CD4-positive, CD25-positive, alpha-beta regulatory T cell (primary cell): ENCODE data around the gene ELL. TPM values are rescaled to one million over a fixed set of nuclear protein-coding genes. Genes with fewer than 3 reads are reported as not detected.

Source experiments
- ATAC-seq, 2 donors: fragments of 150-1000 bp; cut with Tn5 transposase; one replicate each; pipeline ENCODE4 v1.10.0; 2021; ENCODE audit warnings: low read depth in 2 of 2, moderate number of reproducible peaks in 2 of 2, moderate library complexity in 1 of 2
- DNase-seq, 3 donors: peaks; one replicate each; pipeline versions ENCODE4 v3.0.0 to v3.0.0-alpha.2; 2012 to 2022; ENCODE audit warnings: mixed read lengths in 1 of 3
- H3K27ac ChIP-seq: one replicate; pipeline ENCODE4 v1.7.0; 2013; ENCODE audit warnings: mild to moderate bottlenecking, low read length; ENCODE audit not compliant: insufficient read depth, poor library complexity, severe bottlenecking
- H3K27me3 ChIP-seq: one replicate; pipeline ENCODE4 v1.7.0; 2013; ENCODE audit warnings: low read length; ENCODE audit not compliant: control insufficient read depth, insufficient read depth
- H3K36me3 ChIP-seq: one replicate; pipeline ENCODE4 v1.7.0; 2013; ENCODE audit warnings: mild to moderate bottlenecking, low read length, moderate library complexity; ENCODE audit not compliant: control insufficient read depth, insufficient read depth
- H3K4me1 ChIP-seq: 2 replicates; pipeline ENCODE4 v1.7.0; 2013; ENCODE audit warnings: mild to moderate bottlenecking, low read length; ENCODE audit not compliant: insufficient read depth, control insufficient read depth, poor library complexity, severe bottlenecking
- H3K4me3 ChIP-seq: one replicate; pipeline ENCODE4 v1.7.0; 2013; ENCODE audit warnings: low read depth, mild to moderate bottlenecking, low read length, moderate library complexity
- H3K9me3 ChIP-seq, 2 experiments: 1 replicate in 1 of 2; 2 replicates in 1 of 2; pipeline ENCODE4 v1.7.0; 2013; ENCODE audit warnings: low read length in 2 of 2, mild to moderate bottlenecking in 1 of 2, moderate library complexity in 1 of 2; ENCODE audit not compliant: control insufficient read depth in 2 of 2
- H3K27ac Mint-ChIP-seq, 3 donors: one replicate each; pipeline ENCODE4 v1.8.0; 2020 to 2022; ENCODE audit warnings: mild to moderate bottlenecking in 3 of 3, mixed read lengths in 3 of 3, moderate library complexity in 2 of 3
- H3K27me3 Mint-ChIP-seq: one replicate; pipeline ENCODE4 v1.8.0; 2022; ENCODE audit warnings: mild to moderate bottlenecking, mixed read lengths
- H3K36me3 Mint-ChIP-seq: one replicate; pipeline ENCODE4 v1.8.0; 2020; ENCODE audit warnings: mixed read lengths
- H3K4me1 Mint-ChIP-seq, 4 donors: one replicate each; pipeline ENCODE4 v1.8.0; 2020 to 2022; ENCODE audit warnings: mixed read lengths in 4 of 4, mild to moderate bottlenecking in 1 of 4
- H3K4me3 Mint-ChIP-seq, 4 donors: one replicate each; pipeline ENCODE4 v1.8.0; 2020 to 2022; ENCODE audit warnings: mild to moderate bottlenecking in 4 of 4, mixed read lengths in 4 of 4, moderate library complexity in 3 of 4
- H3K9me3 Mint-ChIP-seq, 7 donors: one replicate each; pipeline ENCODE4 v1.8.0; 2020 to 2022; ENCODE audit warnings: mixed read lengths in 7 of 7, mild to moderate bottlenecking in 3 of 7, moderate library complexity in 2 of 7
- polyA plus RNA-seq, 4 donors: library from polyadenylated mRNA; unstranded; fragments of 300-500 nt; fragmentation: Illumina TruSeq; gene quantifications; one replicate each; pipeline ENCODE4 v1.2.3, GENCODE V29; 2021
- total RNA-seq: library from RNA; stranded (reverse); gene quantifications from one replicate; pipeline ENCODE4 v1.2.3, GENCODE V29; 2022

ELL gene
- total and polyA plus RNA-seq, 5 donors from 2014 or later = 7.7 to 53.6 (median 10.0) TPM

DNA sequence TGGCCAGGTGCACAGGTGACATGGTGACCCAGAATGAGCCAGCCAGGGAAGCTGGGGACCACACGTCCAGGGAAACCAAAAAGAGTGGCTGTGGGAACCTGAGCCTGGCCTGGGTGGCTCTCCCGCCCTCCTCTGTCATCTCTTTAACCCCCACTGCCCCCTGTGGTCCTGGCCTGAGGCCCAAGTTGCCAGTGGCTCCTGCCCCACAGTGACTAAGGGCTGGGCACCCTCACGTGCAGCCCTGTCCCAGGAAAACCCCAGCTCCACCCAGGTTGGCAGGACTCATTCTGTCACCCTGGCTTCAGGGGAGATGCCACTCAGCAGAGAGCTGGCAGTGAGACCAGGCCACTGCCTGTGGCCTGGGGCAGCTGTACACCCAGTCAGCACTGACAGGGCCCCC lies 53.4 kb downstream of the ELL start:
- Histone ChIP-seq H3K4me1 (peaks cover 4% of the 10 kb centered on the region), H3K4me3 (no peak overlapping the region), H3K9me3 (no peaks in the 10 kb centered on the region), H3K27me3 (no peaks in the 10 kb centered on the region), H3K27ac (no peak overlapping the region), H3K36me3 (peaks cover 25% of the 10 kb centered on the region)
- Mint-ChIP-seq H3K4me3 (no peak overlapping the region), H3K36me3 (peaks cover 3% of the 10 kb centered on the region), H3K9me3 (peaks cover 0 to 1% (median 0%) of the 10 kb centered on the region in 7 donors), H3K27me3 (no peaks in the 10 kb centered on the region), H3K27ac (no peak overlapping the region), H3K4me1 (peaks cover 0 to 10% (median 6%) of the 10 kb centered on the region in 4 donors)
- no peak for ATAC-seq
- DNase-seq = no peak

DNA sequence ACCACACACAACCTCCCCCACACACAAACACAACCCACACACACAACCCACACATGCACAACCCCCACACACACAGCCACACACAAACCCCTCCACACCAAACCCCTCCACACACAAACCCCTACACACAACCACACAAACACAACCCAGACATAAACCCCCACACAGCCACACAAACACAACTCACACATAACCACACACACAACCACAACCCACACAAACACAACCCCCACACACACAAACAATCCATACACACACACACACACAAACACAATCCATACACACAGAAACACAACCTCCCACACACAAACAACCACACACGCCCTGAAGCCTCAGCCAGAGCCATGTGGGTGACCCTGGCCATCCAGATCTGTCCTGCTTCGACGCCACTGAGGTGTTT lies 53.9 kb downstream of the ELL start:
- peaks cover 0 to 8% (median 5%) of the 10 kb centered on the region in 4 donors for H3K4me1 Mint-ChIP-seq
- DNase-seq (no peak), ATAC-seq (no peak)
- peaks cover 4% of the 10 kb centered on the region for H3K4me1 ChIP-seq
- H3K36me3 Mint-ChIP-seq = peaks cover 3% of the 10 kb centered on the region
- H3K4me3 Mint-ChIP-seq = peak overlapping the region in 1 of 4 donors; percentile 36
- H3K36me3 ChIP-seq = peaks cover 25% of the 10 kb centered on the region
- no peak overlapping the region for H3K27ac ChIP-seq
- H3K27ac Mint-ChIP-seq = no peak overlapping the region
- no peaks in the 10 kb centered on the region for H3K27me3 Mint-ChIP-seq
- no peak overlapping the region for H3K4me3 ChIP-seq
- no peaks in the 10 kb centered on the region for H3K27me3 ChIP-seq
- peaks cover 0 to 1% (median 0%) of the 10 kb centered on the region in 7 donors for H3K9me3 Mint-ChIP-seq
- H3K9me3 ChIP-seq = no peaks in the 10 kb centered on the region

DNA sequence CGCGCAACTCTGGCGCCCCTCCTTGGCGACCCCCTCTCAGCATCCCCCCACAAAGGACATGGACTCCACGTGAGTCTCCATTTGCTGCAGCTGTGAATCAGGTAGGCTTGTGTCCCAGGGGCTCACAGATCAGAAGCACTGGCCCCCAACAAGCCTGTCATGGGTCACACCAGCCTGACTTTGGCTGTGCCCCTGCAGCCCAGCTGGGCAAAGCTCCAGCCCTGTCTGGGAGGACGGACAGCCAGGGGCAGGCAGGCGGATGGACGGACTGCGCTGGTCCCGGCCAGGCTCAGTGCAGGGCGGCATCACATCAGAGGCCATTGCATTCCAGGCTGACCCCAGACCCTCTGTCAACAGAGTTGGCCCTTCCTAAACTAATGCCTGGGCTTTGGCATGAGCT lies 55.5 kb downstream of the ELL start:
- peaks cover 4% of the 10 kb centered on the region for H3K4me1 ChIP-seq
- H3K4me3 ChIP-seq = no peak overlapping the region
- Mint-ChIP-seq H3K4me3 (no peak overlapping the region), H3K36me3 (peaks cover 7% of the 10 kb centered on the region), H3K9me3 (peaks cover 0 to 1% (median 0%) of the 10 kb centered on the region in 7 donors), H3K27me3 (no peaks in the 10 kb centered on the region), H3K4me1 (peaks cover 0 to 8% (median 4%) of the 10 kb centered on the region in 4 donors), H3K27ac (no peak overlapping the region)
- no peak overlapping the region for H3K27ac ChIP-seq
- DNase-seq (no peak), ATAC-seq (no peak)
- H3K27me3 ChIP-seq = no peaks in the 10 kb centered on the region
- H3K9me3 ChIP-seq = no peaks in the 10 kb centered on the region
- H3K36me3 ChIP-seq = peaks cover 18% of the 10 kb centered on the region

GRCh38 chr19:18465964-18466339 lies 55.9 kb downstream of the ELL start:
- Histone ChIP-seq H3K4me3 (no peak overlapping the region), H3K4me1 (peaks cover 4% of the 10 kb centered on the region), H3K27ac (no peak overlapping the region), H3K27me3 (no peaks in the 10 kb centered on the region), H3K9me3 (no peaks in the 10 kb centered on the region), H3K36me3 (peaks cover 22% of the 10 kb centered on the region)
- Mint-ChIP-seq H3K27me3 (no peaks in the 10 kb centered on the region), H3K27ac (no peak overlapping the region), H3K4me1 (peaks cover 0 to 8% (median 4%) of the 10 kb centered on the region in 4 donors), H3K4me3 (no peak overlapping the region), H3K9me3 (peaks cover 0 to 1% (median 0%) of the 10 kb centered on the region in 7 donors), H3K36me3 (peaks cover 7% of the 10 kb centered on the region)
- no peak for ATAC-seq
- DNase-seq = no peak

- ATAC-seq (no peak), DNase-seq (no peak)
- Mint-ChIP-seq H3K27ac (no peak overlapping the region), H3K9me3 (peaks cover 0 to 1% (median 0%) of the 10 kb centered on the region in 7 donors), H3K36me3 (peaks cover 7% of the 10 kb centered on the region), H3K4me1 (peaks cover 0 to 8% (median 4%) of the 10 kb centered on the region in 4 donors), H3K4me3 (no peak overlapping the region), H3K27me3 (no peaks in the 10 kb centered on the region)
- Histone ChIP-seq H3K4me1 (peaks cover 4% of the 10 kb centered on the region), H3K36me3 (peaks cover 23% of the 10 kb centered on the region), H3K27me3 (no peaks in the 10 kb centered on the region), H3K4me3 (no peak overlapping the region), H3K27ac (no peak overlapping the region), H3K9me3 (no peaks in the 10 kb centered on the region)
Observed at GRCh38 chr19:18465214-18465963, 56.5 kb downstream of the ELL start.

DNA sequence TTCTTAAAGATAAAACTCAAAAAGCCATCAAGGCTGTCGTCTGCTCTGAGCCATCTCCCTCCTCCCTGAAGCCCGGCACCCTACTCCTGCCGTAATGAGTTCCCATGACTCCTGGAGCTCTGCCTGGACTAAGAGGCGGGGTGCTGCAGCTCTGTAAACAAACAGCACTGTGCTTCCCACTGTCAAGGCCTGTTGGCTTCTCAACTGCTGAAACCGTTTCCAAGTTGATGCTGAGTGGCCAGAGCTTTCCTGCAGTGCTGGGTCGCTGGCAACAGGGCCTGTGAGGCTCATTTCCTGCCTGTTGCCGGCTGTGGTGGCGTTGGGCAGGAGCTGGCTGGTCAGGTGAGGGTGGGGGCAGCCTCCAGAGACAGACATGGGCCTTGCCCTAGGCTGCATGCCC lies 57.2 kb downstream of the ELL start:
- no peak for ATAC-seq
- H3K36me3 Mint-ChIP-seq = peaks cover 10% of the 10 kb centered on the region
- Histone ChIP-seq H3K9me3 (no peaks in the 10 kb centered on the region), H3K4me3 (no peak overlapping the region), H3K4me1 (peaks cover under 1% of the 10 kb centered on the region), H3K36me3 (peaks cover 29% of the 10 kb centered on the region), H3K27me3 (no peaks in the 10 kb centered on the region), H3K27ac (no peak overlapping the region)
- no peaks in the 10 kb centered on the region for H3K27me3 Mint-ChIP-seq
- H3K9me3 Mint-ChIP-seq = peaks cover 0 to 1% (median 0%) of the 10 kb centered on the region in 7 donors
- peaks cover 0 to 8% (median 4%) of the 10 kb centered on the region in 4 donors for H3K4me1 Mint-ChIP-seq
- H3K4me3 Mint-ChIP-seq = no peak overlapping the region
- DNase-seq = no peak
- H3K27ac Mint-ChIP-seq = no peak overlapping the region

DNA sequence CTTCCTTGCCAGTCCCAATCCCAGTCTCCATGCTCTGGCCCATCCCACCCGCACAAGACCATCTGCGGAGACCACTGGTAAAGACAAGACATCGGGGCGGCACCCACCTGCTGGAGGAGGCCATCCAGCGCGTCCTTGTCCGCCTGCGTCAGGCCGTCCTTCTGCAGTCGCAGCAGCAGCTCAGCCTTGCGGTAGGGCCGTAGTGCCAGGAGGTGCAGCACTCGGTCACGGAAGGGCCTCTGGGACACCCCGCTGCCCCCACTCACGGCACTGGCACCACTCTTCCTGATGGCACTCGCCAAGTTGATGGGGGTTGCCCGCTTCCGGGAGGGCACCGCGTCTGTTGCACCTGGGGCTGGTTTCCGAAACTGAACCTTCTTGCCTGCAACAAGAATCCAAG lies 60.4 kb downstream of the ELL start:
- Mint-ChIP-seq H3K27me3 (no peaks in the 10 kb centered on the region), H3K4me3 (no peak overlapping the region), H3K36me3 (peaks cover 11% of the 10 kb centered on the region), H3K9me3 (peaks cover 0 to 1% (median 0%) of the 10 kb centered on the region in 7 donors), H3K27ac (no peak overlapping the region), H3K4me1 (peaks cover 0 to 5% (median 0%) of the 10 kb centered on the region in 4 donors)
- H3K36me3 ChIP-seq = peaks cover 40% of the 10 kb centered on the region
- DNase-seq (no peak), ATAC-seq (no peak)
- no peaks in the 10 kb centered on the region for H3K27me3 ChIP-seq
- no peak overlapping the region for H3K27ac ChIP-seq
- H3K9me3 ChIP-seq = no peaks in the 10 kb centered on the region
- H3K4me3 ChIP-seq = no peak overlapping the region
- no peaks in the 10 kb centered on the region for H3K4me1 ChIP-seq

DNA sequence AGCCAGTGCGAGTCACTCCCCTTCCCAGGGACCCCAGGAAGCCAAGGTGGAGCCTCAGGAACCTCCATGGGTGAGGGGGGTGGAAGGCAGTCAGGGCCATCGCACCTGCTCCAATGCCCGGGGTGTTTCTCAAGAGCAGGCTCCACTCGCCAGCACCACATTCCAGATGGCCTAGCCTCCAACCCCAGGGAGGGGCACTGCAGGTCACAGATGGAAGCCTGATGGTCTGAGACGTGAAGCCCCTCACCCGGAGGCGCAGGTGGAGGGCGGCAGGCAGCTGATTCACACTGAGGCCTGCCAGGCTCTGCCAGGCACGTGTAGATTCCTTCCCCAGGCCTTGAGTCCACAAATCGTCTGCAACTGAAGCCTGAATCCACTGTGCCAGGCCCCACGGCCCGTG lies 61.0 kb downstream of the ELL start:
- Histone ChIP-seq H3K4me1 (no peaks in the 10 kb centered on the region), H3K4me3 (no peak overlapping the region), H3K9me3 (no peaks in the 10 kb centered on the region), H3K27me3 (no peaks in the 10 kb centered on the region), H3K36me3 (peaks cover 46% of the 10 kb centered on the region), H3K27ac (no peak overlapping the region)
- no peaks in the 10 kb centered on the region for H3K27me3 Mint-ChIP-seq
- DNase-seq = no peak
- H3K9me3 Mint-ChIP-seq = peaks cover 0 to 1% (median 0%) of the 10 kb centered on the region in 7 donors
- H3K36me3 Mint-ChIP-seq = peaks cover 16% of the 10 kb centered on the region
- no peak overlapping the region for H3K27ac Mint-ChIP-seq
- H3K4me3 Mint-ChIP-seq = no peak overlapping the region
- peaks cover 0 to 5% (median 0%) of the 10 kb centered on the region in 4 donors for H3K4me1 Mint-ChIP-seq
- no peak for ATAC-seq
